ENCODE data around the gene CLIP2.
"Not testable (repeated sequence)": the region's sequence is repeated elsewhere in the genome, so short reads cannot be mapped to it uniquely, and the experiment has no call there.

CLIP2 gene

GRCh38 chr7:74300926-74301325 is 11.7 kb downstream of the CLIP2 start:
- no peak for DNase-seq

- DNase-seq, result no peak
Measured at GRCh38 chr7:74302745-74303221, 13.6 kb downstream of the CLIP2 start.

GRCh38 chr7:74304550-74304949 is 15.3 kb downstream of the CLIP2 start:
- no peak for DNase-seq

GRCh38 chr7:74306004-74306729 is 17.0 kb downstream of the CLIP2 start:
- DNase-seq, result no peak

GRCh38 chr7:74306730-74307469 is 17.7 kb downstream of the CLIP2 start:
- DNase-seq, result peak in 1 of 2 donors; percentile 23

GRCh38 chr7:74307738-74308505 is 18.7 kb downstream of the CLIP2 start:
- DNase-seq, result no peak

- no peak for DNase-seq
Measured at GRCh38 chr7:74309181-74309580, 20.0 kb downstream of the CLIP2 start.

- no peak for DNase-seq
Measured at GRCh38 chr7:74311305-74311744, 22.1 kb downstream of the CLIP2 start.

GRCh38 chr7:74312418-74313028 is 23.3 kb downstream of the CLIP2 start:
- DNase-seq, result no peak

- DNase-seq, result not testable (repeated sequence)
Measured at GRCh38 chr7:74315891-74316290, 26.7 kb downstream of the CLIP2 start.

GRCh38 chr7:74317146-74317782 is 28.1 kb downstream of the CLIP2 start:
- no peak for DNase-seq

GRCh38 chr7:74318043-74318442 is 28.8 kb downstream of the CLIP2 start:
- no peak for DNase-seq

GRCh38 chr7:74320645-74321221 is 31.5 kb downstream of the CLIP2 start:
- no peak for DNase-seq

- DNase-seq, result not testable (repeated sequence)
Measured at GRCh38 chr7:74322892-74323291, 33.7 kb downstream of the CLIP2 start.

GRCh38 chr7:74324531-74325209 is 35.5 kb downstream of the CLIP2 start:
- no peak for DNase-seq

- no peak for DNase-seq
Measured at GRCh38 chr7:74325210-74325565, 36.0 kb downstream of the CLIP2 start.

- no peak for DNase-seq
Measured at GRCh38 chr7:74329225-74329624, 40.0 kb downstream of the CLIP2 start.

GRCh38 chr7:74332373-74333176 is 43.4 kb downstream of the CLIP2 start:
- no peak for DNase-seq

- DNase-seq, result no peak
Measured at GRCh38 chr7:74334030-74334429, 44.8 kb downstream of the CLIP2 start.

GRCh38 chr7:74337926-74338325 is 48.7 kb downstream of the CLIP2 start:
- DNase-seq, result no peak

Data from stimulated activated CD4-positive, alpha-beta T cell treated with anti-CD3 and anti-CD28 coated beads, Interleukin-2, amount 100 ng/mL, for 24 hours (primary cell).